Choroid plexus epithelial cell (primary cell): ENCODE results near the gene ELMO2.

Experiments
- DNase-seq: peaks from one replicate; pipeline ENCODE4 v3.0.0-alpha.2; 2010; ENCODE audit warnings: low read depth
- H3K4me3 ChIP-seq: 2 replicates; pipeline ENCODE4 v1.5.1; 2011; ENCODE audit warnings: low read depth, mild to moderate bottlenecking, control low read depth, low read length, moderate library complexity
- CTCF ChIP-seq: conservative IDR thresholded peaks from 2 replicates; pipeline ENCODE4 v1.5.1; 2011; ENCODE audit warnings: low read depth, mild to moderate bottlenecking, control low read depth, inconsistent platforms, low read length, moderate library complexity

ELMO2 gene

GRCh38 chr20:46346770-46347169, 59.6 kb downstream of the ELMO2 start:
- no peak for TF ChIP-seq CTCF
- H3K4me3 ChIP-seq = no peak overlapping the region
- DNase-seq = no peak

DNA sequence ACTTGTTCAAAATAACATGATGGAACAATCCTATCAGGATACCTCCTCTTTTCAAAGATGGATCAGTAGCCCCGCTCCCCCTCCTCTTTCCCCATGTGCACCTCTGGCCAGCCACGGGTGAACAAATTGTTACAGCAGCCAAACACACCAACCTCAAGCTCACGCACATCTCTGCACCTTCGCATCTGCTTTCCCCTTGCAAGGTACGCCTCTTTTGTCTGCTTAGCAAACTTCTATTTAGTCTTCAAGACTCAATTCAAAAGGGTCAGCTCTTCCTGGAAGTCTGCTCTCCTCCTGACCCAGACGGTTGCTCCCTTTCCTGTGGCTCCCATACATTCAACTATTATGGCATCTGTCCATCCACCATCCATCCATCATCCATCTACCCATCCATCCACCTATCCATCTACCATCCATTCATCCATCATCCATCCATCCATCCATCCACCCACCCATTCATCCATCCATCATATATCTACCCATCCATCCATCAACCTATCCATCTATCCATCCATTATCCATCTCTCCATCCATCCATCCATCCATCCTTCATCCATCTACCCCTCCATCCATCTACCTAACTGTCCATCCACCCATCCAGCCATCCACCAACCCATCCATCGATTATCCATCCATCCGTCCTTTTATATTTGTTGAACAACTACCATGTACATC, 61.8 kb downstream of the ELMO2 start:
- no peak for DNase-seq
- H3K4me3 ChIP-seq = no peak overlapping the region
- no peak for TF ChIP-seq CTCF

GRCh38 chr20:46343975-46344357, 62.4 kb downstream of the ELMO2 start:
- no peak for DNase-seq
- TF ChIP-seq CTCF = no peak
- H3K4me3 ChIP-seq = no peak overlapping the region

DNA sequence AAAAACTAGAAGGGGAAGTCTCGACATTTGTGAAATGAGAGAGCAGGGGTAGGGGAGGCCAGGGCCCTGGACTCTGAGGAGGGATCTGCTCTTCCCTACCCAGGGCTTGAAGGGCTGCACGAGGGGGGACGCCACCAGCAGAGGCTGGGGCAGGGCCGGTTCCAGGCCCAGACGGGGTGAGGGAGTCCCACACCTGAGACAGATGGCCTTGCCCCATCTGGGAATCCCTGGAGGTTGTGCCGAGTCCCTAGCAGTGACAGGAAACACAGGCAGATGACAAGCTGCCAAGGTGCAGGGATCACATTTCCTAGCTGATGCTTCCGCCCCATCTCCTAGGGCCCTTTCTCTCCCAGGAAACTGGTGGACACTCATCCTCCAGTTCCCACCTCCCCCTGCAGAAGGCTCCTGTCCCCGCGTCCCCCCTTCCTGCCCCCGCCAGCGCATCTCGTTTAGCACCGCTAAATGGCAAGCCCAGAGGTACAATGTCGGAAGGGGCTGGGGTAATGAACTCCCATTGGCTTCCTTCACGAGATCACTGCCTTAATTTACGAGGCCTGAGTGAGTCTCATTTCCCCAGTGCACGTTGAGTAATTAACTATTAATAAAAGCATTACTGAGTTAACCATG, 63.0 kb downstream of the ELMO2 start:
- no peak for TF ChIP-seq CTCF
- DNase-seq = no peak
- no peak overlapping the region for H3K4me3 ChIP-seq

DNA sequence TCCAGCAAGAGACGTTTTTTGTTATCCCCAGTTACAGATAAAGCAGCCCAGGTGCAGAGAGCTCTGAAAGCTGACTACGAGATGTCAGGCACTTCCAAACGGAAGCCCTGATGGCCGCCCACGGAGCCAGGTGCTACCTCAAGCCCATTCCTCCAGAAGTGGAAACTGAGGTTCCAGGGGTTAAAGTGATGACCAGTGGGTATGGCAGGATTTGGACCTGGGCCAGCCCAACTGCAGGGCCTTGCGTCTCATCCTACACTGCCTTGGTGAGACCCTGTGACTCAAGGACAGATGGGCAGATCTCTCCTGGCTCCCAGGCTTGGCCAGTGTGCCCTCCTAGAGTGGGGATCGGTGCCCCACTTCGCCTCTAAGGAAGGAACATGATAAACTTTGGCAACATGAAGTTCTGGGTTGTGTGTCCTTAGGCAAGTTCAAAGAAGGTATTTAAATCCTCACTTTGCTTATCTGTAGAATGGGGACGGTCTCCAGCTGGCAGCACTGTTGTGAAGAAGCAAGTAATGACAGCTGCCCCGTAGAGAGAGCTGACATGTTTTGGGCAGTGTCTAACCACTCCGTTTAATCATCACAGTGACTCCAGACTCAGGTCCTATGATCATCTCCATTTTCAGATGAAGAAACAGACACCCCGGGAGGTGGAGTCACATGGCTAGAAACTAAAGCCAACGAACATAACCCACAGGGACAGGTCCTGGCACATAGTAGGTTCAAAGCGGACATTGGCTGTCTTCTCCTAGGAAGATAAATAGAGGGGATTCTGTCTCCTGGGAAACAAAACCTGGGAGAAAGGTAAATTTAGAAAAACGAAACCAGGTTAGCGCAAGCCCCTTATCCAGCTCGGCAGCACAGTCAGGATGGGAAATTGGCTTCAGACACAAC, 63.7 kb downstream of the ELMO2 start:
- H3K4me3 ChIP-seq = no peak overlapping the region
- no peak for TF ChIP-seq CTCF
- no peak for DNase-seq

GRCh38 chr20:46342010-46342378, 64.4 kb downstream of the ELMO2 start:
- no peak for DNase-seq
- no peak for TF ChIP-seq CTCF
- H3K4me3 ChIP-seq = no peak overlapping the region
